ENCODE data around the gene UBE2C. TPM values are rescaled to one million over a fixed set of nuclear protein-coding genes. Genes with fewer than 3 reads are reported as not detected.

The UBE2C gene
- total and polyA plus RNA-seq, 5 experiments from 2014 or later = 0.44 TPM; not detected in 4

Other genes with a start within 250 kb of the UBE2C start
- gene WFDC8, start 233.4 kb upstream of the UBE2C start, total RNA-seq = not detected
- gene WFDC8, start 233.4 kb upstream of the UBE2C start, polyA plus RNA-seq = not detected
- not detected for gene WFDC10A, start 182.9 kb upstream of the UBE2C start, total RNA-seq
- not detected for gene WFDC10A, start 182.9 kb upstream of the UBE2C start, polyA plus RNA-seq
- gene WFDC9, start 181.4 kb upstream of the UBE2C start, total RNA-seq = not detected
- not detected for gene WFDC9, start 181.4 kb upstream of the UBE2C start, polyA plus RNA-seq
- not detected for gene WFDC11, start 142.4 kb upstream of the UBE2C start, total RNA-seq
- gene WFDC11, start 142.4 kb upstream of the UBE2C start, polyA plus RNA-seq = not detected
- not detected for gene WFDC13, start 110.6 kb upstream of the UBE2C start, total RNA-seq
- gene WFDC13, start 110.6 kb upstream of the UBE2C start, polyA plus RNA-seq = not detected
- gene WFDC10B, start 107.6 kb upstream of the UBE2C start, total RNA-seq = not detected
- gene WFDC10B, start 107.6 kb upstream of the UBE2C start, polyA plus RNA-seq = not detected
- not detected for gene SPINT4, start 90.3 kb upstream of the UBE2C start, total RNA-seq
- not detected for gene SPINT4, start 90.3 kb upstream of the UBE2C start, polyA plus RNA-seq
- not detected for gene WFDC3, start 20.8 kb upstream of the UBE2C start, total RNA-seq
- gene WFDC3, start 20.8 kb upstream of the UBE2C start, polyA plus RNA-seq = under 1 TPM in 1 of 3 donors, not detected in 2; 0.73 TPM
- gene DNTTIP1, start 20.7 kb upstream of the UBE2C start, total RNA-seq = 10 to 100 TPM; 18.5 to 26.3 TPM
- gene DNTTIP1, start 20.7 kb upstream of the UBE2C start, polyA plus RNA-seq = 10 to 100 TPM; 26.3 to 41.2 (median 29.5) TPM
- under 1 TPM in 1 of 2 experiments, not detected in 1; 0.58 TPM for gene TNNC2, start 14.7 kb downstream of the UBE2C start, total RNA-seq
- under 1 TPM in 1 of 3 donors, not detected in 2; 0.53 TPM for gene TNNC2, start 14.7 kb downstream of the UBE2C start, polyA plus RNA-seq
- 1 to 10 TPM; 1.3 to 1.8 TPM for gene SNX21, start 21.2 kb downstream of the UBE2C start, total RNA-seq
- 1 to 10 TPM in 2 of 3 donors, under 1 TPM in 1; 0.30 to 2.2 (median 1.4) TPM for gene SNX21, start 21.2 kb downstream of the UBE2C start, polyA plus RNA-seq
- gene ACOT8, start 44.7 kb downstream of the UBE2C start, total RNA-seq = 10 to 100 TPM; 29.6 to 33.3 TPM
- gene ACOT8, start 44.7 kb downstream of the UBE2C start, polyA plus RNA-seq = 10 to 100 TPM; 37.5 to 46.2 (median 38.4) TPM
- 1 to 10 TPM; 4.3 to 4.4 TPM for gene ZSWIM3, start 45.0 kb downstream of the UBE2C start, total RNA-seq
- gene ZSWIM3, start 45.0 kb downstream of the UBE2C start, polyA plus RNA-seq = 1 to 10 TPM in 1 of 3 donors, under 1 TPM in 2; 0.35 to 2.1 (median 0.65) TPM
- gene ZSWIM1, start 68.6 kb downstream of the UBE2C start, total RNA-seq = 10 to 100 TPM; 16.5 to 17.6 TPM
- gene ZSWIM1, start 68.6 kb downstream of the UBE2C start, polyA plus RNA-seq = 1 to 10 TPM in 2 of 3 donors, under 1 TPM in 1; 0.96 to 9.8 (median 1.7) TPM
- 1 to 10 TPM; 4.1 to 4.8 TPM for gene SPATA25, start 75.0 kb downstream of the UBE2C start, total RNA-seq
- gene SPATA25, start 75.0 kb downstream of the UBE2C start, polyA plus RNA-seq = under 1 TPM in 2 of 3 donors, not detected in 1; 0.24 to 0.42 TPM
- gene NEURL2, start 78.6 kb downstream of the UBE2C start, total RNA-seq = 1 to 10 TPM; 5.0 to 5.9 TPM
- gene NEURL2, start 78.6 kb downstream of the UBE2C start, polyA plus RNA-seq = 1 to 10 TPM in 2 of 3 donors, under 1 TPM in 1; 0.53 to 2.2 (median 1.8) TPM
- gene CTSA, start 78.7 kb downstream of the UBE2C start, total RNA-seq = 10 to 100 TPM; 79.1 to 82.7 TPM
- 100 to 1,000 TPM in 1 of 3 donors, 10 to 100 TPM in 2; 79.5 to 128 (median 90.5) TPM for gene CTSA, start 78.7 kb downstream of the UBE2C start, polyA plus RNA-seq
- under 1 TPM in 1 of 2 experiments, not detected in 1; 0.27 TPM for gene PLTP, start 99.5 kb downstream of the UBE2C start, total RNA-seq
- 1 to 10 TPM in 1 of 3 donors, under 1 TPM in 2; 0.18 to 2.2 (median 0.68) TPM for gene PLTP, start 99.5 kb downstream of the UBE2C start, polyA plus RNA-seq
- gene PCIF1, start 122.0 kb downstream of the UBE2C start, total RNA-seq = 10 to 100 TPM; 77.7 to 83.3 TPM
- 10 to 100 TPM; 60.8 to 94.2 (median 78.7) TPM for gene PCIF1, start 122.0 kb downstream of the UBE2C start, polyA plus RNA-seq
- gene ZNF335, start 159.6 kb downstream of the UBE2C start, total RNA-seq = 10 to 100 TPM; 53.1 to 56.2 TPM
- 10 to 100 TPM in 1 of 3 donors, 1 to 10 TPM in 2; 6.4 to 13.2 (median 7.8) TPM for gene ZNF335, start 159.6 kb downstream of the UBE2C start, polyA plus RNA-seq
- 1 to 10 TPM in 1 of 2 experiments, under 1 TPM in 1; 0.75 to 1.3 TPM for gene MMP9, start 196.3 kb downstream of the UBE2C start, total RNA-seq
- not detected for gene MMP9, start 196.3 kb downstream of the UBE2C start, polyA plus RNA-seq
- gene SLC12A5, start 216.6 kb downstream of the UBE2C start, total RNA-seq = 1 to 10 TPM; 1.0 to 1.5 TPM
- under 1 TPM in 1 of 3 donors, not detected in 2; 0.83 TPM for gene SLC12A5, start 216.6 kb downstream of the UBE2C start, polyA plus RNA-seq

Data from naive thymus-derived CD8-positive, alpha-beta T cell (primary cell).